ENCODE measurements around the gene PSMB7. TPM values are rescaled to one million over a fixed set of nuclear protein-coding genes. Genes with fewer than 3 reads are reported as not detected.

PSMB7 gene
- total RNA-seq, 1 donor from 2014 or later: 73.5 TPM

- DNase-seq: no peak
- intact Hi-C loops (cut with DNase I): loop anchor here (10.0 kb wide), 1 partner anchor 57 kb away; no protein-coding TSS in a partner anchor
- H3K9me3 ChIP-seq: no peaks in the 10 kb centered on the region
- no peaks in the 10 kb centered on the region for H3K4me1 ChIP-seq
- peaks cover 74% of the 10 kb centered on the region for H3K36me3 ChIP-seq
- no peak for ATAC-seq
- no peak for TF ChIP-seq CTCF (IDR thresholded peaks at IDR 0.05)
- H3K27ac ChIP-seq: no peak overlapping the region
- no peak overlapping the region for H3K4me3 ChIP-seq
- H3K27me3 ChIP-seq: no peaks in the 10 kb centered on the region
Measured at GRCh38 chr9:124347206-124347967, 67.9 kb downstream of the PSMB7 start.

GRCh38 chr9:124346347-124347163 lies 68.7 kb downstream of the PSMB7 start:
- Histone ChIP-seq H3K27ac (no peak overlapping the region), H3K27me3 (no peaks in the 10 kb centered on the region), H3K36me3 (peaks cover 66% of the 10 kb centered on the region), H3K9me3 (no peaks in the 10 kb centered on the region), H3K4me3 (no peak overlapping the region), H3K4me1 (no peaks in the 10 kb centered on the region)
- TF ChIP-seq CTCF (IDR thresholded peaks at IDR 0.05): no peak
- no peak for ATAC-seq
- intact Hi-C loops (cut with DNase I): loop anchor here (10.0 kb wide), 1 partner anchor 58 kb away; no protein-coding TSS in a partner anchor
- peak; percentile 65 for DNase-seq

GRCh38 chr9:124345751-124346281 lies 69.4 kb downstream of the PSMB7 start:
- peaks cover 60% of the 10 kb centered on the region for H3K36me3 ChIP-seq
- H3K4me1 ChIP-seq: no peaks in the 10 kb centered on the region
- H3K4me3 ChIP-seq: no peak overlapping the region
- no peaks in the 10 kb centered on the region for H3K27me3 ChIP-seq
- H3K9me3 ChIP-seq: no peaks in the 10 kb centered on the region
- no peak for ATAC-seq
- intact Hi-C loops (cut with DNase I): loop anchor here (10.0 kb wide), 1 partner anchor 59 kb away; no protein-coding TSS in a partner anchor
- DNase-seq: peak; percentile 29
- no peak overlapping the region for H3K27ac ChIP-seq
- no peak for TF ChIP-seq CTCF (IDR thresholded peaks at IDR 0.05)

- TF ChIP-seq CTCF (IDR thresholded peaks at IDR 0.05): no peak
- Histone ChIP-seq H3K4me3 (no peak overlapping the region), H3K27ac (no peak overlapping the region), H3K27me3 (no peaks in the 10 kb centered on the region), H3K4me1 (no peaks in the 10 kb centered on the region), H3K36me3 (peaks cover 60% of the 10 kb centered on the region), H3K9me3 (no peaks in the 10 kb centered on the region)
- ATAC-seq (no peak), DNase-seq (no peak)
- intact Hi-C loops (cut with DNase I): loop anchor here (10.0 kb wide), 1 partner anchor 60 kb away; no protein-coding TSS in a partner anchor
Measured at GRCh38 chr9:124345063-124345462, 70.2 kb downstream of the PSMB7 start.

DNA sequence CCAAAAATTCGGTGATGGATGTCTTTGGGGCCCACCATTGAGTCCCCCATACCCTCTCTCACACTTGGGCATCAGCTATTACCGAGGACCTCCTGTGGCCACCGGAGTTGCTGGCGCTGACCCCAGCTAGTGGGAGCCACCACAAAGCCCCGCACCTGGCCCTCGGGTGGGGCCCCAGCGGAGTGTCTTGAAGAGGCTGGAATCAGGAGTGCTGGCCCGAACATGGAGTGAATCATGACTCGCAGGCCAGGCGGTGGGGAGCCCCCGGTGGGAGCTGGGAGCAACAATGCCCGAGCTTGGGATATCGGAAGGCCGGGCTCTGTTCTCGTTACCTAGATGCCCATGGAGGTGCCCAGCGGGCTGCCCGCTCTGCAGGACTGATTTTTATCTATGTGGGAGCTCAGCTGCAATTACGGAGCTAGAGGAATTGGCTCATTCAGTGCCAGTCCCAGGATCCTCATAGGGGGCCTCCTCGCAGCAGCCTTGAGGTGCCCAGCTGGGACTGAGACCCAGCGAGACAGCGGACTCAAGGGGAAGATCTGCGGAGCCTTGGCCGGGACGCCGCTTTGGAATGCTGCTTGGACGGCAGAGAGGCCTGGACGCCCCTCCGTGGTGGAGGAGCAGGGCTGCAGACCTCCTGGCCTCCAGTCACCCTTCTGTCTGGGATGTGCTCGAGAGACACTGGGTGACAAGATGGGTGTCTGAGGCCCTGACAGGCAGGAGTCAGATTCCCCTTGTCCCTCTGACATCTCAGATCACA lies 70.8 kb downstream of the PSMB7 start:
- DNase-seq (peak; percentile 47), ATAC-seq (no peak)
- no peaks in the 10 kb centered on the region for H3K4me1 ChIP-seq
- no peak overlapping the region for H3K27ac ChIP-seq
- H3K4me3 ChIP-seq: no peak overlapping the region
- H3K36me3 ChIP-seq: peaks cover 60% of the 10 kb centered on the region
- H3K9me3 ChIP-seq: no peaks in the 10 kb centered on the region
- no peaks in the 10 kb centered on the region for H3K27me3 ChIP-seq
- intact Hi-C loops (cut with DNase I): loop anchor here (10.0 kb wide), 1 partner anchor 60 kb away; no protein-coding TSS in a partner anchor
- no peak for TF ChIP-seq CTCF (IDR thresholded peaks at IDR 0.05)
